Measurements from ENCODE around the gene ZNF362. TPM values are rescaled to one million over a fixed set of nuclear protein-coding genes. Genes with fewer than 3 reads are reported as not detected.
A peak's percentile ranks its signal among the peaks of the same experiment; 100 is the strongest.

Gene ZNF362
- total and polyA plus RNA-seq, 2 of the 13 experiments (the other 11 are each of a cell fraction or from before 2014, with no cell fraction given): 8.3 to 14.2 TPM

GRCh38 chr1:33346927-33347649, 90.8 kb downstream of the ZNF362 start (continued):
- TF ChIP-seq ZNF609 (CRISPR knock-in tag; IDR thresholded peaks at IDR 0.05; ENCODE audit: borderline replicate concordance): peak; percentile 57; the same call in 1 of the 2 replicates
- no peak for TF ChIP-seq EEA1 (CRISPR knock-in tag; IDR thresholded peaks at IDR 0.05; ENCODE audit: borderline replicate concordance)
- no peak for TF ChIP-seq STAT5B (CRISPR knock-in tag; IDR thresholded peaks at IDR 0.05)
- no peak for TF ChIP-seq ZXDC (CRISPR knock-in tag; IDR thresholded peaks at IDR 0.05)
- peak; percentile 73 for TF ChIP-seq ZSCAN29 (CRISPR knock-in tag; conservative IDR thresholded peaks at IDR 0.05)
- 0 out of 2 replicates have a peak, but pooled peaks have one; percentile 6 for TF ChIP-seq ZNF317 (CRISPR knock-in tag; IDR thresholded peaks at IDR 0.05)
- TF ChIP-seq ZNF335 (CRISPR knock-in tag; IDR thresholded peaks at IDR 0.05): no peak
- peak; percentile 66; the same call in 1 of the 2 replicates for TF ChIP-seq ARNTL (CRISPR knock-in tag; IDR thresholded peaks at IDR 0.05)
- TF ChIP-seq SETDB1 (CRISPR knock-in tag; IDR thresholded peaks at IDR 0.05; ENCODE audit: borderline replicate concordance): no peak
- TF ChIP-seq PRPF4 (IDR thresholded peaks at IDR 0.05; ENCODE audit: low read depth, low read length, poor library complexity, severe bottlenecking): no peak
- TF ChIP-seq THYN1 (CRISPR knock-in tag; IDR thresholded peaks at IDR 0.05; ENCODE audit: borderline replicate concordance, low read depth): no peak
- no peak for TF ChIP-seq KAT7 (CRISPR knock-in tag; IDR thresholded peaks at IDR 0.05; ENCODE audit: borderline replicate concordance)
- TF ChIP-seq NFE2L1 (CRISPR knock-in tag; IDR thresholded peaks at IDR 0.05; ENCODE audit: borderline replicate concordance): no peak
- TF ChIP-seq MTA1 (CRISPR knock-in tag; IDR thresholded peaks at IDR 0.05; ENCODE audit: borderline replicate concordance): no peak
- no peak for TF ChIP-seq POLR2AphosphoS2 (IDR thresholded peaks at IDR 0.05; ENCODE audit: low read depth, low read length)
- TF ChIP-seq UBTF (CRISPR knock-in tag; IDR thresholded peaks at IDR 0.05): no peak; the same call in 1 of the 2 replicates
- 0 out of 2 replicates have a peak, but pooled peaks have one; percentile 15 for TF ChIP-seq THRA (CRISPR knock-in tag; IDR thresholded peaks at IDR 0.05; ENCODE audit: borderline replicate concordance)

Measured in HepG2 (cell line).